IPS-18c (cell line): ENCODE data around the gene TAOK1.

Experiments used
- H3K4me3 ChIP-seq: 2 replicates; pipeline ENCODE4 v1.7.0; 2013; ENCODE audit warnings: low read depth, mild to moderate bottlenecking, low read length, moderate library complexity; ENCODE audit not compliant: insufficient read depth
- H3K9me3 ChIP-seq: one replicate; pipeline ENCODE4 v1.6.1; 2013; ENCODE audit warnings: mild to moderate bottlenecking, low read length, moderate library complexity; ENCODE audit not compliant: control insufficient read depth, insufficient read depth

TAOK1 gene

DNA sequence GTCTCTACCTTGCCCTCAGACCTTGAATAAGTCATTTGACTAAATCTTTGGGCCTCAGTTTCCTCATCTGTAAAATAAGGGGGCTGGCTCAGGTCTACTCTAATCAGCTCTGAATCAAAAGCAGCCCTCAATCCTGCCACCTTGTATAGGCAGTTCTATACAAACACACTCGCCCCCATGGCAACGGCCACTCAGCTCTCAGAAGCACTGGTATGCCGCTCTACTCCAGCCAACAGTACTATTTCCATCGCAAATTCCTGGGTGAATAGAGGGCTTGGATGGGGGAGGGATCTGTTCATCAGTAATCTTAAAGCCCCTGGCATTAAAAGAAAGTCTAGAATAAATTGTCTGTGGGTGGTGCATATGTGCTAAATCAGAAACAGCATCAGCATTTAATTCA, 21.2 kb upstream of the TAOK1 start:
- H3K4me3 ChIP-seq = no peak overlapping the region

GRCh38 chr17:29369831-29370735, 20.1 kb upstream of the TAOK1 start:
- Histone ChIP-seq H3K9me3 (no peaks in the 10 kb centered on the region), H3K4me3 (no peak overlapping the region)

More for the DNA sequence above, 21.2 kb upstream of the TAOK1 start:
- H3K9me3 ChIP-seq = no peaks in the 10 kb centered on the region

- Histone ChIP-seq H3K9me3 (no peaks in the 10 kb centered on the region), H3K4me3 (no peak overlapping the region)
Measured at GRCh38 chr17:29376667-29377270, 13.4 kb upstream of the TAOK1 start.

DNA sequence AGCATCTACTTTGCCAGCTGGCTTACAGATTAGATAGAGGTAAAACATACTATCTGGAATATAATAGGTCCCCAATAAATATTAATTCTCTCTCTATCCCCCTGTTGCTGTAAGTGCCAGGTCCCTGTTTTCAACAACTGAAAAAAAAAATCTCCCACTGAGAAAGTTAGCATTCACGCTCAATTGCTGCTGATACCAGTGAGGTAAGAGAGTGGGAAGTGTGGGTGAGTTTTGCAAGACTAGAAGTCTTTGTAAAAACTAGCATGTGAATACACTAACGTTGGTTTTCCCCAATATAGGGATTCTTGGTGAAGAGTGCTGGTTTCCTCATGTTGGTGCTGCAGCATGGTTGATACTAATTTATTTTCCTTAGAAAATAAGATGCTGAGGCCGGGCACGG, 11.7 kb upstream of the TAOK1 start:
- Histone ChIP-seq H3K9me3 (no peaks in the 10 kb centered on the region), H3K4me3 (no peak overlapping the region)

GRCh38 chr17:29379084-29379991, 10.8 kb upstream of the TAOK1 start:
- H3K4me3 ChIP-seq = no peak overlapping the region
- H3K9me3 ChIP-seq = no peaks in the 10 kb centered on the region

DNA sequence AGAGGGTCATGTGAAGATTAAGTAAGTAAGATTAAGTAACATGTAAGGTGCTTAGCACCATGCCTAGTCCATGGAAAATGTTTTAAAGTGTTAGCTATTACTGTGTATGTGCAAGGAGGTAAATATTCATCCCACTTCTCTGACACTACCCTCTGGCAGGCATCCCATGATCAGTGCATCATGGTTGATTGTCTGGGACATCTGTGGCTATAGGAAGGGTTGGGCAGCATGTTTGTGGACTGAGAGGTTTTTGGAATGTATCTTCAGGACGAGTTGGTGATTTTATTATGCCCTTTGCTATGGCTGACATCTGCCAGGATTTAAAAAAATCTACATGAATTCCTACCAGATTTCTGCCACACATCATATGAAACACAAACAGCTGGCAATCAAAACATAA, 6.5 kb upstream of the TAOK1 start:
- H3K4me3 ChIP-seq = no peak overlapping the region
- no peaks in the 10 kb centered on the region for H3K9me3 ChIP-seq

GRCh38 chr17:29384901-29385300, 5.3 kb upstream of the TAOK1 start:
- no peaks in the 10 kb centered on the region for H3K9me3 ChIP-seq
- no peak overlapping the region for H3K4me3 ChIP-seq

DNA sequence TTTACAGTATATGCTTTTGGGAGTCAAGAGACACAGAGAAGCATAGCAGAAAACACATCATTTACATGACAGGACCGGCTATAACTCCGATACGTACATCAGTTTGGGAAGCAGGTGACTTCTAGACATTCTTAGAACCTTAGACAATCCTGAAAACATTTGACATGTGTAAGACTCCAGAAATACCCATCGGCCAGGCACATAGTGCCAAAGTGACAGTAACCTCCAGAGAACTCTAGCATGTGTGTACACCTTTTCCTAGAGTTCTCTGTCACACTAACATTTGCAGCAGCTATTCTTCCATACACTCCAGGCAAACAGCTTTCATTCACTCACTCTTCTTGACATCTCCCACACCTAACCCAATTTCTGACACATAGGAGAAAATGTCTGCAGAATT, 3.4 kb upstream of the TAOK1 start:
- no peak overlapping the region for H3K4me3 ChIP-seq
- H3K9me3 ChIP-seq = no peaks in the 10 kb centered on the region

DNA sequence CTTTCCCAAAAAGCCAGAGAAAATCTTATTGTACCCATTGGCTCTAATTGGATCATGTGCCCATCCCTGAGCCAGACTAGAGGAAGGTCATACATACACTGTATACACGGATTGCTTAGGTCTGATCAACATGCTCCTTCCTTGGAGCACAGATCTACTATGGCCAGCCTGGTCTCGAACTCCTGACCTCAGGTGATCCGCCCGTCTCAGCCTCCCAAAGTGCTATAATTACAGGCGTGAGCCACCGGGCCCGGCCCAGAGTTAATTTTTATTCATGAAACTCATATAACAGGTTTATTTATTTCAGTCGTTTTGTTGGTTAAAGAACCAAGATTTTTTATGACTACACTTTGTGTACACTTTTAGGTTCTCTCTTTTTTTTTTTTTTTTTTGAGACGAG, 1.2 kb upstream of the TAOK1 start:
- Histone ChIP-seq H3K9me3 (no peaks in the 10 kb centered on the region), H3K4me3 (no peak overlapping the region)

GRCh38 chr17:29390851-29391631, 878 bp downstream of the TAOK1 start:
- Histone ChIP-seq H3K9me3 (no peaks in the 10 kb centered on the region), H3K4me3 (peak overlapping the region; percentile 96)

DNA sequence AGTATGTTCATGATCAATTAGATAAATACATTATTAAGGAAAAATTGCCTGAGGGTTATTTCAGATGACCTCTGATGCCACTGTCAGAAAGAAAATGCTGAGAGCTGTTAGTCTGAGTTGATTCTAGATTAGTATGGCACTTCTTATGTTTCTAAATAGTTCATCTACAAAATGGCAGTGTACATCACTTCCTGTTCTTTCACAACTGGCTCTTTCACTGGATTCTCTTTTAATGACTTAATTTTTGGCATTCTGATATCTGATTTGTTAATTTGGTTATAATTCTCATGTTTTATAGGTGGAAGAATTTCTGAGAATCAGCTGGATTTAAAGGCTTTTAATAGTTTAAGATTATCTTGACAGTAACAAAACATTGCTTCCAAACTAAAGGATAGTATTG, 3.3 kb downstream of the TAOK1 start:
- no peak overlapping the region for H3K4me3 ChIP-seq
- H3K9me3 ChIP-seq = no peaks in the 10 kb centered on the region

DNA sequence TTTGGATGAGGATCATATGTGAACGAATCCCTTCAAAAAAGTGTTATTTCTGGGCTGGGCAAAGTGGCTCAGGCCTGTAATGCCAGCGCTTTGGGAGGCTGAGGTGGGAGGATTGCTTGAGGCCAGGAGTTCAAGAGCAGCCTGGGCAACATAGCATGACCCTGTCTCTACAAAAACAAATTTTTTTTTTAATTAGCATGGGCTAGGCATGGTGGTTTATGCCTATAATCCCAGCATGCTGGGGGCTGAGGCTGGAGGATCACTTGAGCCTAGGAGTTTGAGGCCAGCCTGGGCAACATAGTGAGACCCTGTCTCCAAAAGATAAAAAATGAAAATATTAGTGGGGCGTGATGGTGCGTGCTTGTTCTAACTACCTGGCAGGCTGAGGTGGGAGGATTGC, 4.6 kb downstream of the TAOK1 start:
- Histone ChIP-seq H3K9me3 (no peaks in the 10 kb centered on the region), H3K4me3 (no peak overlapping the region)

DNA sequence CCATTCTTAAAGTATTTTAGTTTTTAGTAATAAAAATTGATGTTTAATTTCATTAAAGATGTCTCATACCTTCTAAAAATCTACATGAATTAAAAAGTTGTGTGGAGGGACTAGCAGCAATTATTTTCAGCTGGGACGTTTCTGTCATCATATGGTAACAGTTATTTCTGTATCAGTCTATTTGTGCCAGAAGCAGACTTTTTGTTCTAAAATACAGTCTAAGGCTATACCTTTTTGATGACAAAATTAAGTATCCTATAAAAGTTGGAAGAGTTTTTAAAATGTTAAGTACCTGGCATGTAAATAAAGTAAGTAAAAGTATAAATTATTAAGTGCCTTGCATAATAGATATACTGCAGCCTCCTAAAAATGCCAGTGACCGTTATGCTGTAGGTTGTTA, 5.9 kb downstream of the TAOK1 start:
- Histone ChIP-seq H3K4me3 (no peak overlapping the region), H3K9me3 (no peaks in the 10 kb centered on the region)

DNA sequence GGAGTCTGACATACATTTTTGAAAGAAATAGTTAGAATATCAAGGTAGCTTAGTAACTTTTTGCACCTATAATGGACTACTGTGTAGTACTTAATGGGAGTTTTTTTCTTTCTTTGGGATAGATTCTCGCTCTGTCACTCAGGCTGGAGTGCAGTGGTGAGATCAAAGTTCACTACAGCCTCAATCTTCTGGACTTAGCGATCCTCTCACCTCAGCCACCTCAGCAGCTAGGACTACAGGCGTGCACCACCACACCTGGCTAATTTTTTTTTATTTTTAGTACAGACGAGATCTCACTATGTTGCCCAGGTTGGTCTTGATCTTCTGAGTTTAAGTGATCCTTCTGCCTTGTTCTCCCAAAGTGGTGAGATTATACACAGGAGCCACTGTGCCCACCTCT, 9.5 kb downstream of the TAOK1 start:
- Histone ChIP-seq H3K4me3 (no peak overlapping the region), H3K9me3 (no peaks in the 10 kb centered on the region)

DNA sequence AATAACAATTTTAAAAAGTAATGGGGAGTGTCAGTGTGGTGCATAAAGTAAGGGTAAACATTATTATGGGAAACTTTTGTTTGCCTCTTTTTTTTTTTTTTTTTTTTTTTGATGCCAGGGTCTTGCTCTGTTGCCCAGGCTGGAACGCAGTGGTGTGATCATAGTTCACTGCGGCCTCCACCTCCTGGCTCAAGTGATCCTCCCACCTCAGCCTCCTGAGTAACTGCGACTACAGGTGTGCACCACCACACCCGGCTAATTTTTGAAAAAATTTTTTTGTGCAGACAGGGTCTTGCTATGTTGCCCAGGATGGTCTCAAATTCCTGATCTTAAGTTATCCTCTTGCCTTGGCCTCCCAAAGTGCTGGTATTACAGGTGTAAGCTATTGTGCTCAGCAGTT, 10.7 kb downstream of the TAOK1 start:
- Histone ChIP-seq H3K9me3 (no peaks in the 10 kb centered on the region), H3K4me3 (no peak overlapping the region)

DNA sequence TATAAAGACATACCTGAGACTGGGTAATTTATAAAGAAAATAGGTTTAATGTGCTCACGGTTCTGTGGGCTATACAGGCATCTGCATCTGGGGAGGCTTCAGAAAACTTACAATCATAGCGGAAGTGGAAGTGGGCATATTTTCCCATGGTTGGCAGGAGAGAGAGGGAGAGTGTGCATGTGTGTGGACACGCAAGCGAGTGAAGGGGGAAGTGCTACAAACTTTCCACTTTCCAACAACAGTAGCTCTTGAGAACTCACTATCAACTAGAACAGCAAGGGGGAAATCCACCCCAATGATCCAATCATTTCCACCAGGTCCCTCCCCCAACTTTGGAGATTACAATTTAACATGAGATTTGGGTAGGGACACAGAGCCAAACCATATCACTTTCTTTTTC, 11.1 kb downstream of the TAOK1 start:
- H3K9me3 ChIP-seq = no peaks in the 10 kb centered on the region

GRCh38 chr17:29407856-29408255, 17.7 kb downstream of the TAOK1 start:
- H3K4me3 ChIP-seq = no peak overlapping the region
- no peaks in the 10 kb centered on the region for H3K9me3 ChIP-seq

More for the DNA sequence above, 11.1 kb downstream of the TAOK1 start:
- H3K4me3 ChIP-seq = no peak overlapping the region
